Pancreas (tissue), 10 donors: ENCODE data around the gene ATP8A2. TPM values are rescaled to one million over a fixed set of nuclear protein-coding genes. Genes with fewer than 3 reads are reported as not detected.

Source experiments
- ATAC-seq, 4 donors: fragments of 200-7000 bp; cut with Tn5 transposase; one replicate each; pipeline versions ENCODE4 v1.8.0 to v1.9.1; 2020; ENCODE audit warnings: mild to moderate bottlenecking in 4 of 4, moderate library complexity in 4 of 4
- DNase-seq, 6 donors: peaks; one replicate each; pipeline ENCODE4 v3.0.0-alpha.2; 2020
- FAIRE-seq: peaks from 2 replicates; lab custom pipeline; 2012; peaks lifted over from hg19 to GRCh38; lab: Jason Lieb, UNC
- H3K27ac ChIP-seq, 4 donors: fragments of 200-600 bp; sonication (generic); 1 replicate in 3 of 4; 2 replicates in 1 of 4; pipeline versions ENCODE4 v1.5.0 to v1.8.0; 2020
- H3K27me3 ChIP-seq, 4 donors: fragments of 200-600 bp; one replicate each; pipeline ENCODE4 v1.8.0; 2021
- H3K36me3 ChIP-seq, 3 donors: fragments of 200-600 bp; sonication (generic) in 1 of 3; one replicate each; pipeline versions ENCODE4 v1.5.0 to v1.8.0; 2020 to 2021
- H3K4me1 ChIP-seq, 3 donors: fragments of 200-600 bp; one replicate each; pipeline ENCODE4 v1.8.0; 2021
- H3K4me3 ChIP-seq, 4 donors: fragments of 200-600 bp; sonication (generic) in 2 of 4; one replicate each; pipeline versions ENCODE4 v1.5.0 to v1.8.0; 2020 to 2021
- H3K9me3 ChIP-seq, 4 donors: fragments of 200-600 bp; one replicate each; pipeline ENCODE4 v1.8.0; 2021
- whole genome bisulfite sequencing, 2 donors: extraction: QIAGEN DNeasy Blood & Tissue Kit; methylation state at CpG; one replicate each; pipeline ENCODE4 v1.1.7; 2013; 5-methylcytosine and 5-hydroxymethylcytosine counted together
- intact Hi-C, 3 donors: fragments of 100-400 bp; cut with DNase I; formaldehyde crosslinking; loops; one replicate each; pipeline versions ENCODE4 v1.11.1 to v1.14.2; 2022
- polyA plus RNA-seq, 2 donors: library from polyadenylated mRNA; stranded (reverse); fragments of 200-250 nt; gene quantifications; one replicate each; pipeline ENCODE4 v1.2.3, GENCODE V29; 2013
- total RNA-seq, 6 donors: library from RNA; stranded (reverse); fragmentation: NEBNext Ultra II Directional in 4 of 6; extraction: Animal tissue kit (Norgen Biotek cat#: 25700) in 4 of 6; gene quantifications; one replicate each; pipeline versions ENCODE4 v1.2.1 to v1.2.4, GENCODE V29; 2021 to 2023
- TF ChIP-seq, protein P1 (sequence below), 4 donors: fragments of 200-600 bp; sonication (generic) in 3 of 4; IDR thresholded peaks; one replicate each; pipeline versions ENCODE4 v1.5.0 to v1.8.0; 2021; ENCODE audit warnings: antibody characterized with exemption in 4 of 4
- donor health status: healthy with polysubstance abuse.
- donor health status: DM: no; HTN: no; CAD: no; lungs with moderate emphysema.
- donor health status: DM: no; HTN: no; CAD: no.
- donor health status: control.
- donor health status: control.
- donor health status: Bipolar disorder and iron deficiency.
- donor health status: DM: yes; HTN: yes; CAD: no.
- donor health status: DM: no; HTN: no; CAD: no.
- donor health status: DM: no; HTN: no; CAD: no.
- donor health status: DM: yes; HTN: yes; CAD: no.

The ATP8A2 gene
- total and polyA plus RNA-seq, 8 donors: 0.04 to 0.28 (median 0.14) TPM

- Histone ChIP-seq H3K27me3 (no peaks in the 10 kb centered on the region), H3K27ac (no peak overlapping the region), H3K9me3 (no peaks in the 10 kb centered on the region), H3K4me3 (no peak overlapping the region), H3K36me3 (no peaks in the 10 kb centered on the region), H3K4me1 (no peaks in the 10 kb centered on the region)
- DNase-seq (no peak), FAIRE-seq (no peak), ATAC-seq (no peak)
- TF ChIP-seq, protein P1, sequence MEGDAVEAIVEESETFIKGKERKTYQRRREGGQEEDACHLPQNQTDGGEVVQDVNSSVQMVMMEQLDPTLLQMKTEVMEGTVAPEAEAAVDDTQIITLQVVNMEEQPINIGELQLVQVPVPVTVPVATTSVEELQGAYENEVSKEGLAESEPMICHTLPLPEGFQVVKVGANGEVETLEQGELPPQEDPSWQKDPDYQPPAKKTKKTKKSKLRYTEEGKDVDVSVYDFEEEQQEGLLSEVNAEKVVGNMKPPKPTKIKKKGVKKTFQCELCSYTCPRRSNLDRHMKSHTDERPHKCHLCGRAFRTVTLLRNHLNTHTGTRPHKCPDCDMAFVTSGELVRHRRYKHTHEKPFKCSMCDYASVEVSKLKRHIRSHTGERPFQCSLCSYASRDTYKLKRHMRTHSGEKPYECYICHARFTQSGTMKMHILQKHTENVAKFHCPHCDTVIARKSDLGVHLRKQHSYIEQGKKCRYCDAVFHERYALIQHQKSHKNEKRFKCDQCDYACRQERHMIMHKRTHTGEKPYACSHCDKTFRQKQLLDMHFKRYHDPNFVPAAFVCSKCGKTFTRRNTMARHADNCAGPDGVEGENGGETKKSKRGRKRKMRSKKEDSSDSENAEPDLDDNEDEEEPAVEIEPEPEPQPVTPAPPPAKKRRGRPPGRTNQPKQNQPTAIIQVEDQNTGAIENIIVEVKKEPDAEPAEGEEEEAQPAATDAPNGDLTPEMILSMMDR (IDR thresholded peaks at IDR 0.05): no peak
- intact Hi-C loops: no loop called here
- 69 to 73% methylated on average over 5 of the region's 5 CpGs for WGBS, 2 donors
Observed at GRCh38 chr13:25660996-25661395, 289.2 kb downstream of the ATP8A2 start.

DNA sequence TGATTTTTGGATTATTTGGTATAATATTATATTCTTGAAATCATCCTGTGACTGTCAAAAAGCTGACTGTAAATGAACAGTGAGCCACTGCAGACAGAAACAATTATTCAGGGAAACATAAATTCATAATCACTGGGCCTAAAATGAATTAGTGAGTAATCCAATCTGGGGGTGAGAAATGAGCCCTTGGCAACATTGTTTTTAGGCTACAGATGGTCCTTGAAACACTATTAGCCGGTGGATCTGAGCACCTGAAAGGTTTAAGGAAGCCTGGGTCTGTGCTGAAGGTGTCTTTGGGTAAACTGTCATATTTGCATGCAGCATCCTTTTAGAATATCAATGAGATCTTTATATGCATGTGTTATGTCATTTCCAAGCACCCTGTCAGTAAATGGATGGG is 290.7 kb downstream of the ATP8A2 start:
- Histone ChIP-seq H3K4me3 (no peak overlapping the region), H3K9me3 (no peaks in the 10 kb centered on the region), H3K4me1 (no peaks in the 10 kb centered on the region), H3K36me3 (no peaks in the 10 kb centered on the region), H3K27me3 (no peaks in the 10 kb centered on the region), H3K27ac (no peak overlapping the region)
- ATAC-seq (no peak), DNase-seq (no peak), FAIRE-seq (no peak)
- WGBS, 2 donors: 52 to 79% methylated on average over 1 of the region's 1 CpG
- TF ChIP-seq, protein P1 (IDR thresholded peaks at IDR 0.05): no peak
- intact Hi-C loops: no loop called here

GRCh38 chr13:25668345-25668744 is 296.6 kb downstream of the ATP8A2 start:
- ATAC-seq (no peak), FAIRE-seq (no peak), DNase-seq (no peak)
- TF ChIP-seq, protein P1 (IDR thresholded peaks at IDR 0.05): no peak
- intact Hi-C loops: no loop called here
- Histone ChIP-seq H3K4me3 (no peak overlapping the region), H3K36me3 (no peaks in the 10 kb centered on the region), H3K27ac (no peak overlapping the region), H3K9me3 (no peaks in the 10 kb centered on the region), H3K27me3 (no peaks in the 10 kb centered on the region), H3K4me1 (no peaks in the 10 kb centered on the region)

GRCh38 chr13:25673711-25674110 is 301.9 kb downstream of the ATP8A2 start:
- intact Hi-C loops: no loop called here
- Histone ChIP-seq H3K36me3 (no peaks in the 10 kb centered on the region), H3K27me3 (no peaks in the 10 kb centered on the region), H3K9me3 (no peaks in the 10 kb centered on the region), H3K4me1 (no peaks in the 10 kb centered on the region), H3K4me3 (no peak overlapping the region), H3K27ac (no peak overlapping the region)
- ATAC-seq (no peak), DNase-seq (no peak), FAIRE-seq (no peak)
- TF ChIP-seq, protein P1 (IDR thresholded peaks at IDR 0.05): no peak
- 75 to 90% methylated on average over 5 of the region's 5 CpGs for WGBS, 2 donors

GRCh38 chr13:25674371-25674770 is 302.6 kb downstream of the ATP8A2 start:
- no peak for DNase-seq
- WGBS, 2 donors: 78 to 86% methylated on average over 4 of the region's 4 CpGs
- peaks cover 0 to 4% (median 0%) of the 10 kb centered on the region in 3 donors for H3K4me1 ChIP-seq
- H3K36me3 ChIP-seq: no peaks in the 10 kb centered on the region
- no peak for ATAC-seq
- no peaks in the 10 kb centered on the region for H3K27me3 ChIP-seq
- intact Hi-C loops: no loop called here
- no peak for FAIRE-seq
- TF ChIP-seq, protein P1 (IDR thresholded peaks at IDR 0.05): no peak
- H3K27ac ChIP-seq: no peak overlapping the region
- H3K4me3 ChIP-seq: no peak overlapping the region
- no peaks in the 10 kb centered on the region for H3K9me3 ChIP-seq
